Right atrium auricular region (tissue), 2 donors: ENCODE results near the gene LRRC75B. TPM values are rescaled to one million over a fixed set of nuclear protein-coding genes. Genes with fewer than 3 reads are reported as not detected.

Experiments used
- DNase-seq: peaks from one replicate; pipeline ENCODE4 v3.0.0-alpha.2; 2019; ENCODE audit warnings: low spot score
- H3K27ac ChIP-seq, 2 donors: fragments of 200-600 bp; sonication (generic); 1 replicate in 1 of 2; 2 replicates in 1 of 2; pipeline ENCODE4 v1.5.1; 2016 to 2019
- H3K27me3 ChIP-seq, 2 donors: fragments of 200-600 bp; sonication (generic); one replicate each; pipeline versions ENCODE4 v1.5.1 to v1.6.0; 2017 to 2019
- H3K36me3 ChIP-seq: fragments of 200-600 bp; sonication (generic); one replicate; pipeline ENCODE4 v1.5.1; 2016
- H3K4me1 ChIP-seq, 2 donors: fragments of 200-600 bp; sonication (generic); one replicate each; pipeline versions ENCODE4 v1.5.1 to v1.6.0; 2017 to 2019
- H3K4me3 ChIP-seq, 2 donors: fragments of 200-600 bp; sonication (generic); 1 replicate in 1 of 2; 2 replicates in 1 of 2; pipeline ENCODE4 v1.5.1; 2017 to 2019; ENCODE audit warnings: mild to moderate bottlenecking in 1 of 2, moderate library complexity in 1 of 2
- H3K9me3 ChIP-seq, 2 donors: fragments of 200-600 bp; sonication (generic); one replicate each; pipeline ENCODE4 v1.5.1; 2019
- total RNA-seq, 2 donors: library from RNA; depleted of rRNA; stranded (reverse); fragments of >200 nt; gene quantifications; one replicate each; pipeline ENCODE4 v1.1.0, GENCODE V29; 2016
- TF ChIP-seq, protein P1 (sequence below), 2 donors: fragments of 200-600 bp; sonication (generic); IDR thresholded peaks; one replicate each; pipeline ENCODE4 v1.5.1; 2019; ENCODE audit warnings: antibody characterized with exemption in 2 of 2

LRRC75B gene
- total RNA-seq, 2 donors from 2014 or later = 3.0 to 7.5 TPM

GRCh38 chr22:24585461-24585860, 7.4 kb downstream of the LRRC75B start:
- no peak overlapping the region for H3K27ac ChIP-seq
- H3K4me1 ChIP-seq = peaks cover 0 to 24% of the 10 kb centered on the region in 2 donors
- no peak overlapping the region for H3K4me3 ChIP-seq
- H3K36me3 ChIP-seq = peaks cover 14% of the 10 kb centered on the region
- H3K9me3 ChIP-seq = no peaks in the 10 kb centered on the region
- H3K27me3 ChIP-seq = no peaks in the 10 kb centered on the region
- no peak for DNase-seq
- TF ChIP-seq, protein P1, sequence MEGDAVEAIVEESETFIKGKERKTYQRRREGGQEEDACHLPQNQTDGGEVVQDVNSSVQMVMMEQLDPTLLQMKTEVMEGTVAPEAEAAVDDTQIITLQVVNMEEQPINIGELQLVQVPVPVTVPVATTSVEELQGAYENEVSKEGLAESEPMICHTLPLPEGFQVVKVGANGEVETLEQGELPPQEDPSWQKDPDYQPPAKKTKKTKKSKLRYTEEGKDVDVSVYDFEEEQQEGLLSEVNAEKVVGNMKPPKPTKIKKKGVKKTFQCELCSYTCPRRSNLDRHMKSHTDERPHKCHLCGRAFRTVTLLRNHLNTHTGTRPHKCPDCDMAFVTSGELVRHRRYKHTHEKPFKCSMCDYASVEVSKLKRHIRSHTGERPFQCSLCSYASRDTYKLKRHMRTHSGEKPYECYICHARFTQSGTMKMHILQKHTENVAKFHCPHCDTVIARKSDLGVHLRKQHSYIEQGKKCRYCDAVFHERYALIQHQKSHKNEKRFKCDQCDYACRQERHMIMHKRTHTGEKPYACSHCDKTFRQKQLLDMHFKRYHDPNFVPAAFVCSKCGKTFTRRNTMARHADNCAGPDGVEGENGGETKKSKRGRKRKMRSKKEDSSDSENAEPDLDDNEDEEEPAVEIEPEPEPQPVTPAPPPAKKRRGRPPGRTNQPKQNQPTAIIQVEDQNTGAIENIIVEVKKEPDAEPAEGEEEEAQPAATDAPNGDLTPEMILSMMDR (IDR thresholded peaks at IDR 0.05) = no peak

DNA sequence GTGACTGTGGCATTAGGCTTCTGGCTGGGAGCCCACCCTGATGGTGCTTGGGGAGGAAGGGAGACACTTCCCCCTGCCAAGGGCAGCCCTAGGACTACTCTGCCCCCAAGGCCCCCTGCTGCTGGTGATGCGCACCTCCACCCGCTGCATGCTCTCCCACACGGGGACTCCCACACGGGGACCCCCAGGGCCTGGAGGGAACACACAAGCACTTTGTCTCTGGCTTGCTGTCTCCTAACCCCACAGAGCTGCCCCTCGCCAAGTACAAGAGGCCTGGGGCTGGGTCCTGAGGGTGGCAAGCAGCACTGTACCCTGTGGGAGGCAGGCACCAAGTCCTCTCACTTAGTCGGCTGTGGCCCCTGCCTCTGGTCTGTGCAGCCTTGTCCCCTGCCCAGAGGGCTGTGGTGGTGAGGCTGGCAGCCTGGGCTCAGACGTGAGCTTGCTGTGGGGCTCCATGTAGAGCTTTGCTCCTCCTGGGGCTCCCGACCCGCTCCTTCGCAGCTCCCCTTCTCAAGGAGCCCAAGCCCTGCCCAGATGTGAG, 7.9 kb downstream of the LRRC75B start:
- H3K4me1 ChIP-seq = peaks cover 0 to 24% of the 10 kb centered on the region in 2 donors
- DNase-seq = no peak
- no peaks in the 10 kb centered on the region for H3K27me3 ChIP-seq
- TF ChIP-seq, protein P1 (IDR thresholded peaks at IDR 0.05) = no peak
- H3K4me3 ChIP-seq = no peak overlapping the region
- no peaks in the 10 kb centered on the region for H3K9me3 ChIP-seq
- H3K36me3 ChIP-seq = peaks cover 14% of the 10 kb centered on the region
- peak overlapping the region; percentile 79 to 82 for H3K27ac ChIP-seq

DNA sequence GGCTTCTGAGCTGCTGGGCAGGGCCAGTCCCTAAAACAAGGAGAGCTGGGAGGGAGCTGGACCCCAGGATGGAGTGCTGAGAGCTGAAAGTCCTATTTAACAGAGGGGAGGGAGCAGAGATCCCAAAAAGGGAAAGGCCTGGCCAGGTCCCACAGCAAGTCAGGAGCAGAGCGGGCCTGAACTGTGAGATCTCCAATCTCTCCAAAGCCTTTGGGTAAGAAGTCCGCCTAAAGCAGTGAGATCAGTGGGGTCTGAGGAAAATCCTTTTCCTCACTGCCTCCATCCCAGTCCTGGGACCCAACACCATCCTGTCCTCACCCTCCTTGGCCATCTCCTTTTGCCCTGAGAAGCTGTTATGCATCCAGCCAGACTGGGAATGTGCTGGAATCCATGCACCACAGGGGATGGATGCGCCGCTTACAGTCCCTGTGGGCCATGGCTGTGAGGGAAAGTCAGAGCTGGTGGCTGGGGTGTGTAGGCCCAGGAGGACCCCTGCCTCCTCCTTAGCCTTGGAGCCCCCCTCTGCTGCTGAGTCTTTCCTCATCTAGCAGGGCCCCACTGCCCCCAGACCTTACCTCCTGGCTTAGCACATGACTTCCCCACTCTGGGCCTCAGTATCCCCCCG, 8.6 kb downstream of the LRRC75B start:
- Histone ChIP-seq H3K27me3 (no peaks in the 10 kb centered on the region), H3K27ac (peak overlapping the region; percentile 79 to 82), H3K4me1 (peaks cover 0 to 24% of the 10 kb centered on the region in 2 donors), H3K36me3 (peaks cover 14% of the 10 kb centered on the region), H3K9me3 (no peaks in the 10 kb centered on the region), H3K4me3 (no peak overlapping the region)
- TF ChIP-seq, protein P1 (IDR thresholded peaks at IDR 0.05) = no peak
- no peak for DNase-seq

DNA sequence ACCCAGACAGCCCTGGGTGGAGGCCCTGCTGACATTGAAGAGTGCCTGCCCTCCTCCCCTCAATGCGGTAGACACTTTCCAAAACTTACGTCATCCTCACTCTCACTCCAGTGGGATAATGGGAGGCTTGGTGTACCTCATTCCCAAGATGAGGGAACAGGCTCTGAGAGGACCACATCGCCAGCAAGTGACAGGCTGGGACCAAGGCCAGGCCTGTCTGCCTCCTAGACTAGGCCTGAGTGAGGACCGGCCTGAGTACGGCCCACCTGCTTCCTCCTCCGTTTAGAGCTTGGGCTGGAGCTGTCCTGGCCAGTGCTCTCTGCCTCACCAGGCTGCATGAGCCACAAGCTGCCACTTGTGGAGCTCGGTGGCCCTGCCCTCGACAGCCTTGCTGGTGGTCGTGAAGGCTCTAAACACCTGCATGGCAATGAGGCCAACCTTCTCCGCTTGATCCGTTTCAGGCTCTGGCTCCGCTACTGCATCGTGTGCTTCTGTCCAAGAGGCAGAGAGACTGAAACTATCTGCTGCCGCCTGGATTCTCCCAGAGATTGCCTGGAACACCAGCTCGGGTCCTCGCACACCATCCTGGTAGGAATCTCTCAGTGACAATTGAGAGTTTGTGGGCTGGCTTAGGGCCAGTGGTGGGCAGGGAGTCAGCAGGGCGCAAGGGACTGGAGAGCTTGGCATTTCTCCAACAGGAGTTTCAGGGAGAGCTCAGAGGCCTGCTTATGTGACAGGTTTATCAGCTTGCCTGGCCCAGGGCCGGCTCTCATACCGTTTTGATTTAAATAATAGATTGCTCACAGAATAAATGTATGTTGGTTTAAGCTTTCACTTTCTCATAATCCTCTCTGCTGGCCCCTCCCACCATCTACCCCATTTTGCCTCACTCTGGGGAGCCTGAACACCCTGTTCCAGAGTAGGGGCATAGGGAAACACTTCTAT, 9.4 kb downstream of the LRRC75B start:
- no peak for DNase-seq
- H3K4me1 ChIP-seq = peaks cover 0 to 24% of the 10 kb centered on the region in 2 donors
- H3K27ac ChIP-seq = peak overlapping the region; percentile 79 to 82
- H3K36me3 ChIP-seq = peaks cover 14% of the 10 kb centered on the region
- H3K9me3 ChIP-seq = no peaks in the 10 kb centered on the region
- no peaks in the 10 kb centered on the region for H3K27me3 ChIP-seq
- peak overlapping the region in 1 of 2 donors; percentile 9 for H3K4me3 ChIP-seq
- TF ChIP-seq, protein P1 (IDR thresholded peaks at IDR 0.05) = no peak

GRCh38 chr22:24582056-24582814, 10.6 kb downstream of the LRRC75B start:
- H3K4me1 ChIP-seq = peaks cover 0 to 24% of the 10 kb centered on the region in 2 donors
- H3K9me3 ChIP-seq = no peaks in the 10 kb centered on the region
- no peak for DNase-seq
- peak overlapping the region in 1 of 2 donors; percentile 82 for H3K27ac ChIP-seq
- H3K4me3 ChIP-seq = no peak overlapping the region
- H3K36me3 ChIP-seq = peaks cover 3% of the 10 kb centered on the region
- TF ChIP-seq, protein P1 (IDR thresholded peaks at IDR 0.05) = no peak
- no peaks in the 10 kb centered on the region for H3K27me3 ChIP-seq
